Hepatocyte (in vitro differentiated cells): Measurements from ENCODE around the gene NOB1.

Experiments used
- EZH2 ChIP-seq: fragments of 200-600 bp; sonication (generic); IDR thresholded peaks from 2 replicates; pipeline ENCODE4 v1.6.1; 2016; ENCODE audit warnings: antibody characterized with exemption, mild to moderate bottlenecking, borderline replicate concordance
- EZH2phosphoT487 ChIP-seq: fragments of 200-600 bp; sonication (generic); IDR thresholded peaks from one replicate; pipeline ENCODE4 v1.6.1; 2018; ENCODE audit warnings: antibody characterized with exemption, mild to moderate bottlenecking, low read depth, moderate library complexity; ENCODE audit not compliant: unreplicated experiment, severe bottlenecking
- TF ChIP-seq, protein P1 (sequence below): fragments of 200-600 bp; sonication (generic); IDR thresholded peaks from 2 replicates; pipeline ENCODE4 v1.5.1; 2016; ENCODE audit warnings: antibody characterized with exemption, mild to moderate bottlenecking; ENCODE audit not compliant: poor library complexity

GRCh38 chr16:69726313-69727060 is 28.2 kb downstream of the NOB1 start, which contains the start of gene NQO1:
- TF ChIP-seq, protein P1, sequence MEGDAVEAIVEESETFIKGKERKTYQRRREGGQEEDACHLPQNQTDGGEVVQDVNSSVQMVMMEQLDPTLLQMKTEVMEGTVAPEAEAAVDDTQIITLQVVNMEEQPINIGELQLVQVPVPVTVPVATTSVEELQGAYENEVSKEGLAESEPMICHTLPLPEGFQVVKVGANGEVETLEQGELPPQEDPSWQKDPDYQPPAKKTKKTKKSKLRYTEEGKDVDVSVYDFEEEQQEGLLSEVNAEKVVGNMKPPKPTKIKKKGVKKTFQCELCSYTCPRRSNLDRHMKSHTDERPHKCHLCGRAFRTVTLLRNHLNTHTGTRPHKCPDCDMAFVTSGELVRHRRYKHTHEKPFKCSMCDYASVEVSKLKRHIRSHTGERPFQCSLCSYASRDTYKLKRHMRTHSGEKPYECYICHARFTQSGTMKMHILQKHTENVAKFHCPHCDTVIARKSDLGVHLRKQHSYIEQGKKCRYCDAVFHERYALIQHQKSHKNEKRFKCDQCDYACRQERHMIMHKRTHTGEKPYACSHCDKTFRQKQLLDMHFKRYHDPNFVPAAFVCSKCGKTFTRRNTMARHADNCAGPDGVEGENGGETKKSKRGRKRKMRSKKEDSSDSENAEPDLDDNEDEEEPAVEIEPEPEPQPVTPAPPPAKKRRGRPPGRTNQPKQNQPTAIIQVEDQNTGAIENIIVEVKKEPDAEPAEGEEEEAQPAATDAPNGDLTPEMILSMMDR = no peak
- TF ChIP-seq EZH2phosphoT487 (no peak), EZH2 (no peak)
